ENCODE data around the gene BAD.
A peak's percentile ranks its signal among the peaks of the same experiment; 100 is the strongest.
"Not testable (repeated sequence)": the region's sequence is repeated elsewhere in the genome, so short reads cannot be mapped to it uniquely, and the experiment has no call there.

Gene BAD

GRCh38 chr11:64314805-64315561 lies 30.5 kb upstream of the BAD start:
- no peak for DNase-seq (ENCODE audit: low read depth)

GRCh38 chr11:64314146-64314804 lies 29.8 kb upstream of the BAD start:
- DNase-seq (ENCODE audit: low read depth): no peak

DNA sequence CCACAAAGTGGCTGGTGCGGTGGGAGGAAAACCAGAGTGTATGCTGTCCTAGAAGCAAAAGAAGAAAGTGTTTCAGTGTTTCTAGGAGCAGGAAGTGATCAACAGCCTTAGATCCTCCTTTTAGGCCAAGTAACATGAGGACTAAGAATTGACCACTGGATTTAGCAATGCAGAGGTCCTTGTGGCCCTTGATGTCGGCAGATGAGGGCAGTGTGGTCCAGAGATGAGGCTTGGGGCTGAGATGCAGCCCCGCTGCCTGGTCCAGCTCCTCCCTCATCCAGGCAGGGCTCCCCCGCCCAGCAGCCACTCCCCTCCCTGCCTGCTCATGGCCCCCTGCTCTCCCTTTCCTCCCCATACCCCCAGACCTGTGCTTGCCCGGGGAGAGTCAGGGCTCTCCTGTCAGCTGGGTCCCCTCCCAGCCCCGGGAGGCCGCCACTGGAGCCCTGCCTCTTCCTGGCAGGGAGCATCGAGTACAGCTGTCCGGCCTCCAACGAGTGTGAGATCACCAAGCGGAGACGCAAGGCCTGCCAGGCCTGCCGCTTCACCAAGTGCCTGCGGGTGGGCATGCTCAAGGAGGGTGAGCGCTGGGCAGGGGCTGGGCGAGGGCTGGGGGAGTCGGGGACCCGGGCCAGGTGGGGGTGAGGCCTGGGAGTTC lies 29.2 kb upstream of the BAD start:
- DNase-seq (ENCODE audit: low read depth): no peak

- DNase-seq (ENCODE audit: low read depth): no peak
Measured at GRCh38 chr11:64312947-64313346, 28.5 kb upstream of the BAD start.

GRCh38 chr11:64307795-64308194 lies 23.3 kb upstream of the BAD start:
- not testable (repeated sequence) for DNase-seq (ENCODE audit: low read depth)

DNA sequence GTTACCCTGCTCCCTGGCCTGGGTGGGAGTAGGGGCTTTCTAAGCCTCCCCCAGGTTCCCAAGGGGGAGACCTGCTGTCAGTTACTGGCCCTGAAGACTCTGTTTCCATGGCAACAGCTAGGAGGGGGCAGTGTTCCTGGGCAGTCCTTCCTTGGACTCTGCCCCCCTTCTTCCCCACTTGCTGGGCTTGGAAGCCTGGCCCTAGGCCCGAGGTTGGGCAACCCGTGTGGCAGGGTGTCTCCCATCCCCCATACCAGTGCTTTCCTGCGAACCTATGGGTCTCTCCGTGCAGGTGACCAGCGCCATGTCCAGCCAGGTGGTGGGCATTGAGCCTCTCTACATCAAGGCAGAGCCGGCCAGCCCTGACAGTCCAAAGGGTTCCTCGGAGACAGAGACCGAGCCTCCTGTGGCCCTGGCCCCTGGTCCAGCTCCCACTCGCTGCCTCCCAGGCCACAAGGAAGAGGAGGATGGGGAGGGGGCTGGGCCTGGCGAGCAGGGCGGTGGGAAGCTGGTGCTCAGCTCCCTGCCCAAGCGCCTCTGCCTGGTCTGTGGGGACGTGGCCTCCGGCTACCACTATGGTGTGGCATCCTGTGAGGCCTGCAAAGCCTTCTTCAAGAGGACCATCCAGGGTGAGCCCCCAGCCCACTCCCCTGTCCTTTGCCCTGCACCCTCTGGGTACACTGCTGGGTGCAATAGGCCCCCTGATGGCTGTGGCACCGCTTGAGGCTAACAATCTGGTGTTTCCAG lies 22.6 kb upstream of the BAD start:
- DNase-seq (ENCODE audit: low read depth): no peak

- no peak for DNase-seq (ENCODE audit: low read depth)
Measured at GRCh38 chr11:64306563-64306875, 22.1 kb upstream of the BAD start.

- no peak for DNase-seq (ENCODE audit: low read depth)
Measured at GRCh38 chr11:64305691-64306562, 21.5 kb upstream of the BAD start.

DNA sequence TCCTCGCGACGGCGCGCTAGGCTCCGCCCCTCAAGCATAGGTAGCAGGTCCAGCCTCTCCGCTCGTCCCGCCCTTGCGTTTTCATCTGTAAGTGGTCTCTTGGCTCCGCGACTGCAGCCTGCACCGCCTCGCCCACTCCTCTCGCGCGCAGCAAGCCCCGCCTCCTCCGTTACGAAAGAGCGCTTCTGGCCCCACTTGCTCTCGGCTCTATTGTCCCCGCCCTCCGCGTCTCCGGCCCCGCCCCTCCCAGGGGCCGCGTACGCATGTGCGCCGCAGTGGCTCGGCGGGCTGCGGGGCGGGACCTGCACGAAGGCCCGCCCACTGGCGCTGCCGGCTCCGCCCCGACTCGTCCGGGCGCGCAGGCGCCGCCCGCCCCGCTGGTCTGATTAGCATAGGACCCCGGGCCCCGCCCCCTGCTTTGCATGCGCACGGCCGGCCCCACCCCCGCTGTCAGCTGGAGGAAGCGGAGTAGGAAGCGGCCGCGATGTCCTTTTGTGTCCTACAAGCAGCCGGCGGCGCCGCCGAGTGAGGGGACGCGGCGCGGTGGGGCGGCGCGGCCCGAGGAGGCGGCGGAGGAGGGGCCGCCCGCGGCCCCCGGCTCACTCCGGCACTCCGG lies 20.7 kb upstream of the BAD start, which contains the start of gene ESRRA:
TSS of gene ESRRA (plus strand) at position 450 of the 616 bp plus-strand sequence. CDS start 1,656 bp downstream, outside the sequence.
- DNase-seq (ENCODE audit: low read depth): peak; percentile 78

- DNase-seq (ENCODE audit: low read depth): peak; percentile 67
Measured at GRCh38 chr11:64304316-64305072, 20.0 kb upstream of the BAD start.

GRCh38 chr11:64304032-64304315 lies 19.5 kb upstream of the BAD start:
- no peak for DNase-seq (ENCODE audit: low read depth)

DNA sequence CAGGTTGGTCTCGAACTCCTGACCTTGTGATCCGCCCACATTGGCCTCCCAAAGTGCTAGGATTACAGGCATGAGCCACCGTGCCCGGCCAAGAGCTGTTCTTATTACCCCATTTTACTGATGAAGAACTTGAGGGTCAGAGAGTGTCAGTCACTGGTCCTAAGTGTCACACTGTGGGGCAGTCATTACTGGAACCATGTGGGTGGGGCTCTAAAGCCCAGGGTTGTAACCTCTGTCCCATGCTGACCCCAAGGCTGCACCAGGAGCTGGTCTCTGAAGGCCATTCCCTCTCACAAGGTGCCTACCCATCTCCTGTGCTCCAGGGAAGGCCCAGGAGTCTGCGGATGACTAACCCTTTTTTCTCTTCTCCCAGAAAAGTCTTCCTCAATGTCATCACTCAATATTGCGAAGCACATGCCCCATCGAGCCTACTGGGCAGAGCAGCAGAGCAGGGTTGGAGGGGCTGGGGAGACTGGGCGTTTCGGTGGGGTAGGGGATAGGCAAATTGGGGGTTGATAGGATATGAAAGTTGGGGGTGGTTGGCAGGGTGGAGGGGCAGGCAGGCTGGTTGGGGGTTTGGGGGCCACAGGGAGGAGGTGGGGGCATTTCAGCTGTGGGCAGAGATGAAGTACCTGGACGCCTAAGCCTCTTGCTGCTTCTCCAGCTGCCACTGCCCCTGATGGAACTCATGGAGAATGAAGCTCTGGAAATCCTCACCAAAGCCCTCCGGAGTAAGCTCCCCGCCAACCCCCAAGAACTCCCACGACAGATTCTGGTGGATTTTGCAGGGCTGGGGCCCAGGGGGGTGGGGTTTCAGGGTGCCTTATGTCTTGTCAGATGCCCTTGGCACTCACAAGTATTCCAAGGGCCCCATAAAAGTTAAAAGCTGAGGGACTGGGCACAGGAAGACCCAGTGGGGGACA lies 18.9 kb upstream of the BAD start:
- no peak for DNase-seq (ENCODE audit: low read depth)

DNA sequence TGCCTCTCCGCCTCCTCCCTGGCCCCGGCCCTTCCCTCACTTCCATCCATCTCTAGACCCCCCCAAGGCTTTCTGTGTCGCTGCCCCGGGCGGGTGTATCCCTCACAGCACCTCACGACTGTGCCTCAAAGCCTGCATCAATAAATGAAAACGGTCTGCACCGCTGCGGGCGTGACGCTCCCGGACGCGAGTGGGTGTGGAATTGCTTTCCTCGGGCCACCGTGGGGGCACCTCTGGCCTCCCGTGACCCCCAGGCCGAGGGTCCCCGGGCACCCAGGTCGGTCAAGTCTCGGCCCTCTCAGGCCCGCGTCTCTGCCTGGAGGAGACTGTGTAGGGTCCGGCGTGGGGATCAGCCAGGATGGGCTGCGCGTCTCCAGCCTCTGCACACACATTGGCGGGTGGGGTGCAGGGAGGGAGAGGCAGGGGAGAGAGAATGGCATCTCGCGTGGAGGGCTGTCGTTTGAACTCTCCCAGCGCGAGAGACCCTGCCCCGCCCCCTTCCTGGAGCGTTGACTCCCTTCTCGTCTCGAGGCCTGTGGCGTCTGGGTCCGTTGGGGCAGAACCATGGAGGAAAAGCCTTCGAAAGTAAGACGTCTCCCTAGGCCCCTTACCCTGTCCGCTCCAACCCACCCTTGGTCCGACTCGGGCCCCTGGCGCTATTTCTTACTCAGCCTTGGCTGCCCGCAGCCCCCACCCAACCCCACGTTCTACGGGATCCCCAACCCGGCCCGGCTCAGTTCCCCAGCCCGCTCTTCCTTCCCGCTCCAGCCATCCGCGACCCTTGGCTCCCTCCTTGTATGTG lies 15.6 kb upstream of the BAD start, which contains the start of gene CATSPERZ:
TSS of gene CATSPERZ (plus strand) at position 512 of the 802 bp plus-strand sequence. CDS start at position 565, 53 bp downstream.
- no peak for DNase-seq (ENCODE audit: low read depth)

DNA sequence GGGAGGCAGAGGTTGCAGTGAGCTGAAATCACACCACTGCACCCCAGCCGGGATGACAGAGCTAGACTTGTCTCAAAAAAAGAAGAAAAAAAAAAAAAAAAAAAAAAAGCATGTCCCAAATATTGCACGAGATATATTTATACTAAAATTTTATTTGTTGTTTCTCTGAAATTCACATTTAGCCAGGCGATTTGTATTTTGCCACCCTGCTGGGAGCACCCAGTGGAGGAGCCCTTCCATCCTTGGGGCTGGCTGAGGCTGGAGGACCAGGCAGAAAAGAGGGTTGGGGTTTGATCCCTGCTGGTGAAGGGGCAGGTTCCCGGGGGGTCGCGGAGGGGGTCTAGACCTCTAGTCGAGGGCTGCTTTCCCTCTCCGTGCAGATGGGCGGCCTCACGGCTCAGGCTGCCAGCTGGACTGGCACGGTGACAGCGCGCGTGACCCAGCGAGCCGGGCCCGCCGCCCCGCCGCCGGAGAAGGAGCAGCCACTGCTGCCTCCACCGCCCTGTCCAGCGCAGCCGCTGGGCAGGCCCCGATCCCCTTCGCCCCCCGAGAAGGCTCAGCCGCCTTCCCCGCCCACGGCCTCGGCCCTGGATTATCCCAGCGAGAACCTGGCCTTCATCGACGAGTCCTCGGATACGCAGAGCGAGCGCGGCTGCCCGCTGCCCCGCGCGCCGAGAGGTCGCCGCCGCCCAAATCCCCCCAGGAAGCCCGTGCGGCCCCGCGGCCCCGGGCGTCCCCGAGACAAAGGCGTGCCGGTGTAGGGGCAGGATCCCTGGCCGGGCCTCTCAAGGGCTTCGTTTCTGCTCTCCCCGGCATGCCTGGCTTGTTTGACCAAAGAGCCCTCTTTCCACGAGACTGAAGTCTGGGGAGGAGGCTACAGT lies 14.7 kb upstream of the BAD start:
- DNase-seq (ENCODE audit: low read depth): no peak

DNA sequence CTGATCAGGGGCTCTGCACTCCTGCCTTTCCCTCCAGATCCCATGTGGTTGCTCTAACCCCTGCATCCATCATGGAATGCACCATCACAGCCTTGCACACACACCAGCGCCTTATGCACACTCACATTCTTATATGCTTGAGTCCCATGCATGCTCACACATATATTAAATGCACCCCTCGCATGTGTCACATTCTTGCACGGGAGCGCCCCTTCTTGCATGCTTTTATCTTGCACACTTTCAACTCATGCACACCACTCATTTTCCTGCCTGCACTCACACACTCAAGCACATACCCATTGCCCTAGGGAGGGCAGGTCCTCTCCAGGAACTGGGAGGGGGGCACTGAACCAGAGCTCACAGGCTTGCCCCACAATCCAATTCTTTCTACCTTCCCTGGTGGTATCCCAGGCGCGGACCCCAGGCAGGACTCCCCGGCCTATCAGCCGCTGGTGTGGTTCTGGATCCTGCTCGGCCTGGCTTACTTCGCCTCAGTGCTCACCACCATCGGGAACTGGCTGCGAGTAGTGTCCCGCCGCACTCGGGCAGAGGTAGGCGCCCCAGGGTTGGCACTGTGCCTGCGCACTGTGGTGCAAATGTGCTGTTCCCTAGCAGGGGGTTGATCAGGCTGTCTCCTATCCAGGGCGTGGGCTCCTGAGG lies 13.4 kb upstream of the BAD start:
- DNase-seq (ENCODE audit: low read depth): no peak

GRCh38 chr11:64296830-64297698 lies 12.6 kb upstream of the BAD start:
- DNase-seq (ENCODE audit: low read depth): no peak
